ENCODE data around the gene ERGIC3.
"Not testable (repeated sequence)": the region's sequence is repeated elsewhere in the genome, so short reads cannot be mapped to it uniquely, and the experiment has no call there.

GRCh38 chr20:35544941-35545340 lies 3.1 kb downstream of the ERGIC3 start:
- TF ChIP-seq CTCF (conservative IDR thresholded peaks at IDR 0.05); EZH2 (IDR thresholded peaks at IDR 0.05; ENCODE audit: low read depth): not testable (repeated sequence)

Data from PC-9 (cell line).